Measurements from ENCODE around the gene TOMM20. TPM values are rescaled to one million over a fixed set of nuclear protein-coding genes. Genes with fewer than 3 reads are reported as not detected.

TOMM20 gene
- total and polyA plus RNA-seq, 2 experiments from 2014 or later, result 138 to 159 TPM

DNA sequence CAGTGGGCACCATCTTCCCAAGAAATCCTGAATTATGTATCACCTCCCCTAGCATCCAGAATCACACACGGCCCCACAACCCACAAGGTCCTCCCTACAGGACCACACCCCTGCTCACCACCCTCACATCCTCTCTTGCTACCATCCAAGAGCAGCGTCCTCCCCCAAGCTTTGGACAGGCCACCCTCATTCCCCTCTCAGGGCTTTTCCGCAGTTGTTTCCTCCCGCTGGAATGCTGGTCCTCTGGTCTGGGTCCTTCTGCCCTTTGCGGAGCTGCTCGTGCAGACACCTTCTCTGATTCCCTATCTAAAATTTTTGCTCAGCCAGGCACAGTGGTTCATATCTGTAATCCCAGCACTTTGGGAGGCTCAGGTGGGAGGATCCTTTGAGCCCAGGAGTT lies 56.5 kb downstream of the TOMM20 start (continued):
- TF ChIP-seq, protein P1, sequence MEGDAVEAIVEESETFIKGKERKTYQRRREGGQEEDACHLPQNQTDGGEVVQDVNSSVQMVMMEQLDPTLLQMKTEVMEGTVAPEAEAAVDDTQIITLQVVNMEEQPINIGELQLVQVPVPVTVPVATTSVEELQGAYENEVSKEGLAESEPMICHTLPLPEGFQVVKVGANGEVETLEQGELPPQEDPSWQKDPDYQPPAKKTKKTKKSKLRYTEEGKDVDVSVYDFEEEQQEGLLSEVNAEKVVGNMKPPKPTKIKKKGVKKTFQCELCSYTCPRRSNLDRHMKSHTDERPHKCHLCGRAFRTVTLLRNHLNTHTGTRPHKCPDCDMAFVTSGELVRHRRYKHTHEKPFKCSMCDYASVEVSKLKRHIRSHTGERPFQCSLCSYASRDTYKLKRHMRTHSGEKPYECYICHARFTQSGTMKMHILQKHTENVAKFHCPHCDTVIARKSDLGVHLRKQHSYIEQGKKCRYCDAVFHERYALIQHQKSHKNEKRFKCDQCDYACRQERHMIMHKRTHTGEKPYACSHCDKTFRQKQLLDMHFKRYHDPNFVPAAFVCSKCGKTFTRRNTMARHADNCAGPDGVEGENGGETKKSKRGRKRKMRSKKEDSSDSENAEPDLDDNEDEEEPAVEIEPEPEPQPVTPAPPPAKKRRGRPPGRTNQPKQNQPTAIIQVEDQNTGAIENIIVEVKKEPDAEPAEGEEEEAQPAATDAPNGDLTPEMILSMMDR (conservative IDR thresholded peaks at IDR 0.05; ENCODE audit: low read depth in 2 of 2), result no peak

GRCh38 chr1:235070819-235071218 lies 57.8 kb downstream of the TOMM20 start:
- Histone ChIP-seq H2AFZ (no peak overlapping the region), H3K4me3 (no peak overlapping the region), H3K4me2 (no peak overlapping the region), H3K79me2 (replicated peaks; ENCODE audit: insufficient read depth) (no peaks in the 10 kb centered on the region), H3K27me3 (ENCODE audit: insufficient read depth) (no peaks in the 10 kb centered on the region), H3K36me3 (ENCODE audit: insufficient read depth) (no peaks in the 10 kb centered on the region), H3K27ac (ENCODE audit: low read depth) (no peak overlapping the region), H3K4me1 (ENCODE audit: insufficient read depth) (no peaks in the 10 kb centered on the region), H3K9me2 (ENCODE audit: insufficient read depth) (no peaks in the 10 kb centered on the region), H3F3A (replicated peaks; ENCODE audit: low read depth) (no peaks in the 10 kb centered on the region), H4K20me1 (replicated peaks; ENCODE audit: insufficient read depth) (no peaks in the 10 kb centered on the region)
- Mint-ChIP-seq H3K36me3 (ENCODE audit: low read depth) (no peaks in the 10 kb centered on the region), H3K27ac (no peak overlapping the region), H3K9me3 (no peaks in the 10 kb centered on the region; the same call in 2 of the 3 replicates), H3K4me1 (peaks cover 10% of the 10 kb centered on the region; the same call in 1 of the 3 replicates), H3K4me3 (no peak overlapping the region), H3K27me3 (ENCODE audit: insufficient read depth, low read depth, poor library complexity) (peaks cover 5% of the 10 kb centered on the region)
- no peak for ATAC-seq
- DNase-seq (ENCODE audit: low spot score), result no peak
- no peak for TF ChIP-seq EZH2 (IDR thresholded peaks at IDR 0.05; ENCODE audit: low read depth, unreplicated experiment)
- TF ChIP-seq CREB1 (CRISPR knock-in tag; IDR thresholded peaks at IDR 0.05; ENCODE audit: low read depth), result no peak
- TF ChIP-seq ZNF114 (CRISPR knock-in tag; IDR thresholded peaks at IDR 0.05), result no peak
- no peak for TF ChIP-seq REST (IDR thresholded peaks at IDR 0.05; ENCODE audit: unreplicated experiment)
- no peak for TF ChIP-seq POLR2AphosphoS5 (IDR thresholded peaks at IDR 0.05; ENCODE audit: low read depth)
- TF ChIP-seq JUNB (IDR thresholded peaks at IDR 0.05; ENCODE audit: unreplicated experiment), result no peak
- TF ChIP-seq, protein P2, sequence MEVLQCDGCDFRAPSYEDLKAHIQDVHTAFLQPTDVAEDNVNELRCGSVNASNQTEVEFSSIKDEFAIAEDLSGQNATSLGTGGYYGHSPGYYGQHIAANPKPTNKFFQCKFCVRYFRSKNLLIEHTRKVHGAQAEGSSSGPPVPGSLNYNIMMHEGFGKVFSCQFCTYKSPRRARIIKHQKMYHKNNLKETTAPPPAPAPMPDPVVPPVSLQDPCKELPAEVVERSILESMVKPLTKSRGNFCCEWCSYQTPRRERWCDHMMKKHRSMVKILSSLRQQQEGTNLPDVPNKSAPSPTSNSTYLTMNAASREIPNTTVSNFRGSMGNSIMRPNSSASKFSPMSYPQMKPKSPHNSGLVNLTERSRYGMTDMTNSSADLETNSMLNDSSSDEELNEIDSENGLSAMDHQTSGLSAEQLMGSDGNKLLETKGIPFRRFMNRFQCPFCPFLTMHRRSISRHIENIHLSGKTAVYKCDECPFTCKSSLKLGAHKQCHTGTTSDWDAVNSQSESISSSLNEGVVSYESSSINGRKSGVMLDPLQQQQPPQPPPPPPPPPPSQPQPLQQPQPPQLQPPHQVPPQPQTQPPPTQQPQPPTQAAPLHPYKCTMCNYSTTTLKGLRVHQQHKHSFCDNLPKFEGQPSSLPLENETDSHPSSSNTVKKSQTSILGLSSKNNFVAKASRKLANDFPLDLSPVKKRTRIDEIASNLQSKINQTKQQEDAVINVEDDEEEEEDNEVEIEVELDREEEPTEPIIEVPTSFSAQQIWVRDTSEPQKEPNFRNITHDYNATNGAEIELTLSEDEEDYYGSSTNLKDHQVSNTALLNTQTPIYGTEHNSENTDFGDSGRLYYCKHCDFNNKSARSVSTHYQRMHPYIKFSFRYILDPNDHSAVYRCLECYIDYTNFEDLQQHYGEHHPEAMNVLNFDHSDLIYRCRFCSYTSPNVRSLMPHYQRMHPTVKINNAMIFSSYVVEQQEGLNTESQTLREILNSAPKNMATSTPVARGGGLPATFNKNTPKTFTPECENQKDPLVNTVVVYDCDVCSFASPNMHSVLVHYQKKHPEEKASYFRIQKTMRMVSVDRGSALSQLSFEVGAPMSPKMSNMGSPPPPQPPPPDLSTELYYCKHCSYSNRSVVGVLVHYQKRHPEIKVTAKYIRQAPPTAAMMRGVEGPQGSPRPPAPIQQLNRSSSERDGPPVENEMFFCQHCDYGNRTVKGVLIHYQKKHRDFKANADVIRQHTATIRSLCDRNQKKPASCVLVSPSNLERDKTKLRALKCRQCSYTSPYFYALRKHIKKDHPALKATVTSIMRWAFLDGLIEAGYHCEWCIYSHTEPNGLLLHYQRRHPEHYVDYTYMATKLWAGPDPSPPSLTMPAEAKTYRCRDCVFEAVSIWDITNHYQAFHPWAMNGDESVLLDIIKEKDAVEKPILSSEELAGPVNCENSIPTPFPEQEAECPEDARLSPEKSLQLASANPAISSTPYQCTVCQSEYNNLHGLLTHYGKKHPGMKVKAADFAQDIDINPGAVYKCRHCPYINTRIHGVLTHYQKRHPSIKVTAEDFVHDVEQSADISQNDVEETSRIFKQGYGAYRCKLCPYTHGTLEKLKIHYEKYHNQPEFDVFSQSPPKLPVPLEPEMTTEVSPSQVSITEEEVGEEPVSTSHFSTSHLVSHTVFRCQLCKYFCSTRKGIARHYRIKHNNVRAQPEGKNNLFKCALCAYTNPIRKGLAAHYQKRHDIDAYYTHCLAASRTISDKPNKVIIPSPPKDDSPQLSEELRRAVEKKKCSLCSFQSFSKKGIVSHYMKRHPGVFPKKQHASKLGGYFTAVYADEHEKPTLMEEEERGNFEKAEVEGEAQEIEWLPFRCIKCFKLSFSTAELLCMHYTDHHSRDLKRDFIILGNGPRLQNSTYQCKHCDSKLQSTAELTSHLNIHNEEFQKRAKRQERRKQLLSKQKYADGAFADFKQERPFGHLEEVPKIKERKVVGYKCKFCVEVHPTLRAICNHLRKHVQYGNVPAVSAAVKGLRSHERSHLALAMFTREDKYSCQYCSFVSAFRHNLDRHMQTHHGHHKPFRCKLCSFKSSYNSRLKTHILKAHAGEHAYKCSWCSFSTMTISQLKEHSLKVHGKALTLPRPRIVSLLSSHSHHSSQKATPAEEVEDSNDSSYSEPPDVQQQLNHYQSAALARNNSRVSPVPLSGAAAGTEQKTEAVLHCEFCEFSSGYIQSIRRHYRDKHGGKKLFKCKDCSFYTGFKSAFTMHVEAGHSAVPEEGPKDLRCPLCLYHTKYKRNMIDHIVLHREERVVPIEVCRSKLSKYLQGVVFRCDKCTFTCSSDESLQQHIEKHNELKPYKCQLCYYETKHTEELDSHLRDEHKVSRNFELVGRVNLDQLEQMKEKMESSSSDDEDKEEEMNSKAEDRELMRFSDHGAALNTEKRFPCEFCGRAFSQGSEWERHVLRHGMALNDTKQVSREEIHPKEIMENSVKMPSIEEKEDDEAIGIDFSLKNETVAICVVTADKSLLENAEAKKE (CRISPR knock-in tag; IDR thresholded peaks at IDR 0.05), result no peak
- TF ChIP-seq, protein P1 (conservative IDR thresholded peaks at IDR 0.05; ENCODE audit: low read depth in 2 of 2), result no peak
- no peak for TF ChIP-seq ZNF331 (CRISPR knock-in tag; IDR thresholded peaks at IDR 0.05; ENCODE audit: low read depth)
- TF ChIP-seq NANOG (IDR thresholded peaks at IDR 0.05; ENCODE audit: borderline replicate concordance), result no peak
- TF ChIP-seq EZH2phosphoT487 (IDR thresholded peaks at IDR 0.05; ENCODE audit: unreplicated experiment), result no peak
